HepG2 (cell line): ENCODE measurements around the gene RAB39B. TPM values are rescaled to one million over a fixed set of nuclear protein-coding genes. Genes with fewer than 3 reads are reported as not detected.

Experiments
- ATAC-seq: fragments of 200-7000 bp; cut with Tn5 transposase; 3 replicates; pipeline ENCODE4 v1.9.1; 2020; ENCODE audit warnings: mild to moderate bottlenecking, moderate library complexity
- BruUV-seq: library from RNA; stranded (reverse); fragments of 400-500 nt; replicated peaks from 2 replicates; lab custom pipeline; 2021; lab: Mats Ljungman, UMichigan
- CTCF ChIA-PET: fragments of 300-600 bp; formaldehyde crosslinking; extraction: SDS; loops from one replicate; lab custom pipeline; 2021; ENCODE audit warnings: low total read pairs, inconsistent platforms, low intra/inter-chr PET ratio; lab: Yijun Ruan, JAX
- POLR2A ChIA-PET: fragments of 350-600 bp; sonication (Branson Sonifier 250); formaldehyde crosslinking; loops from one replicate; lab custom pipeline; 2020; ENCODE audit warnings: antibody characterized with exemption, inconsistent platforms; lab: Yijun Ruan, JAX
- DNase-seq: peaks from one replicate; pipeline ENCODE4 v3.0.0-alpha.2; 2015; ENCODE audit warnings: low spot score
- FAIRE-seq: peaks from 3 replicates; lab custom pipeline; 2011; peaks lifted over from hg19 to GRCh38; lab: Jason Lieb, UNC
- H2AFZ ChIP-seq: one replicate; pipeline ENCODE4 v1.6.1; 2011; ENCODE audit warnings: low read length, inconsistent platforms
- H3K27ac ChIP-seq: fragments of 300-600 bp; 3 replicates; pipeline ENCODE4 v1.8.0; 2011; ENCODE audit warnings: mixed run types, mild to moderate bottlenecking, mixed read lengths, low read length, inconsistent platforms; ENCODE audit not compliant: insufficient read depth; ENCODE audit errors: extremely low read length
- H3K27me3 ChIP-seq, 2 experiments: fragments of 200-600 bp in 1 of 2; 2 replicates in 1 of 2; 3 replicates in 1 of 2; pipeline versions ENCODE4 v1.6.0 to v1.8.0; 2011; ENCODE audit warnings: low read length in 2 of 2, mild to moderate bottlenecking in 2 of 2, moderate library complexity in 2 of 2, inconsistent platforms in 1 of 2; ENCODE audit not compliant: insufficient read depth in 2 of 2, control insufficient read depth in 1 of 2
- H3K36me3 ChIP-seq, 2 experiments: fragments of 200-600 bp in 1 of 2; replicated peaks in 1 of 2; 2 replicates in 1 of 2; 3 replicates in 1 of 2; pipeline versions ENCODE4 v1.5.1 to v1.8.0; 2011; ENCODE audit warnings: low read length in 2 of 2, inconsistent platforms in 1 of 2; ENCODE audit not compliant: insufficient read depth in 2 of 2, control insufficient read depth in 1 of 2
- H3K4me1 ChIP-seq: 2 replicates; pipeline ENCODE4 v1.5.1; 2012; ENCODE audit warnings: low read length, inconsistent platforms; ENCODE audit not compliant: insufficient read depth
- H3K4me2 ChIP-seq: 2 replicates; pipeline ENCODE4 v1.6.0; 2011; ENCODE audit warnings: low read depth, low read length, inconsistent platforms
- H3K4me3 ChIP-seq, 3 experiments: fragments of 200-600 bp in 1 of 3; sonication (generic), shearing (Covaris generic) in 1 of 3; replicated peaks in 1 of 3; 2 replicates each; pipeline ENCODE4 v1.5.1; 2011 to 2016; ENCODE audit warnings: low read length in 3 of 3, inconsistent platforms in 2 of 3, low read depth in 2 of 3, mild to moderate bottlenecking in 2 of 3, control low read depth in 1 of 3, mixed read lengths in 1 of 3; ENCODE audit not compliant: insufficient read depth in 1 of 3
- H3K79me2 ChIP-seq: one replicate; pipeline ENCODE4 v1.6.1; 2011; ENCODE audit warnings: low read length, inconsistent platforms; ENCODE audit not compliant: insufficient read depth
- H3K9ac ChIP-seq: 2 replicates; pipeline ENCODE4 v1.6.0; 2011; ENCODE audit warnings: mild to moderate bottlenecking, low read depth, low read length, inconsistent platforms; ENCODE audit not compliant: insufficient read depth
- H3K9me3 ChIP-seq: 2 replicates; pipeline ENCODE4 v1.5.1; 2012; ENCODE audit warnings: mild to moderate bottlenecking, low read length
- H4K20me1 ChIP-seq: 2 replicates; pipeline ENCODE4 v1.6.0; 2011; ENCODE audit warnings: inconsistent platforms, mild to moderate bottlenecking, low read length, moderate library complexity; ENCODE audit not compliant: insufficient read depth
- ERF ChIP-seq: IDR thresholded peaks from 2 replicates; pipeline ENCODE4 v1.6.1; 2018; ENCODE audit warnings: missing biosample characterization, missing genetic modification reagents
- HNRNPLL ChIP-seq: fragments of 200-400 bp; formaldehyde crosslinking; IDR thresholded peaks from 2 replicates; pipeline ENCODE4 v1.6.1; 2017; ENCODE audit warnings: mild to moderate bottlenecking, low read depth, low read length; ENCODE audit not compliant: poor library complexity, severe bottlenecking
- IRF9 ChIP-seq: sonication (generic); formaldehyde crosslinking; IDR thresholded peaks from 2 replicates; pipeline ENCODE4 v1.8.0; 2022; ENCODE audit warnings: missing genetic modification reagents, mild to moderate bottlenecking, borderline replicate concordance
- MNT ChIP-seq: fragments of 450-650 bp; IDR thresholded peaks from 2 replicates; pipeline ENCODE4 v1.6.1; 2016
- PRDM4 ChIP-seq: sonication (generic); formaldehyde crosslinking; IDR thresholded peaks from 2 replicates; pipeline ENCODE4 v1.9.0; 2021; ENCODE audit warnings: missing genetic modification reagents, borderline replicate concordance
- SATB2 ChIP-seq: sonication (generic); formaldehyde crosslinking; IDR thresholded peaks from 2 replicates; pipeline ENCODE4 v1.5.0; 2020; ENCODE audit warnings: missing genetic modification reagents
- ZBTB42 ChIP-seq: sonication (generic); formaldehyde crosslinking; IDR thresholded peaks from 2 replicates; pipeline ENCODE4 v1.5.0; 2020; ENCODE audit warnings: mild to moderate bottlenecking, missing genetic modification reagents
- ZNF570 ChIP-seq: sonication (generic); formaldehyde crosslinking; IDR thresholded peaks from 2 replicates; pipeline ENCODE4 v1.4.0; 2020; ENCODE audit warnings: mild to moderate bottlenecking, missing genetic modification reagents, borderline replicate concordance
- ZNF576 ChIP-seq: sonication (generic); formaldehyde crosslinking; IDR thresholded peaks from 2 replicates; pipeline ENCODE4 v1.4.0; 2020; ENCODE audit warnings: mild to moderate bottlenecking, missing genetic modification reagents
- WGBS: methylation state at CpG from one replicate; pipeline ENCODE4 v1.1.6; 2017; ENCODE audit warnings: low lambda C conversion rate; 5-methylcytosine and 5-hydroxymethylcytosine counted together
- in situ Hi-C: cut with HindIII; loops from 2 replicates; pipeline ENCODE4 v1.10.0; 2017; ENCODE audit warnings: low pct_unique_long_range_greater_than_20kb; ENCODE audit not compliant: extremely low pct_ligation_motif_present
- intact Hi-C: fragments of 100-400 bp; cut with micrococcal nuclease; formaldehyde crosslinking; loops from one replicate; pipeline ENCODE4 v1.10.0; 2022; ENCODE audit not compliant: unreplicated experiment
- polyA plus RNA-seq, 8 experiments: library from polyadenylated mRNA; depleted of rRNA in 3 of 8; stranded (reverse) in 7 of 8; unstranded in 1 of 8; fragments of >200 nt; fragmentation: Illumina TruSeq in 4 of 8; extraction: Trizol in 4 of 8; gene quantifications; 2 replicates each; pipeline versions ENCODE4 v1.2.1 to v1.2.3, GENCODE V29; 2011 to 2016; ENCODE audit warnings: low read depth in 4 of 8, missing spikeins in 1 of 8, mixed read lengths in 1 of 8; ENCODE audit not compliant: insufficient read depth in 1 of 8
- total RNA-seq, 5 experiments: library from RNA; depleted of rRNA; stranded (reverse); fragments of >200 nt; fragmentation: Illumina TruSeq; extraction: Trizol; gene quantifications; 2 replicates each; pipeline ENCODE4 v1.2.3, GENCODE V29; 2016; ENCODE audit warnings: low read depth in 1 of 5

The RAB39B gene
- total and polyA plus RNA-seq, 2 of the 13 experiments (the other 11 are each of a cell fraction or from before 2014, with no cell fraction given): 0.05 to 0.07 TPM

- H3K4me2 ChIP-seq: no peak overlapping the region
- in situ Hi-C loops: no loop called here
- no peaks in the 10 kb centered on the region for H3K9me3 ChIP-seq
- no peak overlapping the region for H2AFZ ChIP-seq
- H3K9ac ChIP-seq: no peak overlapping the region
- no peak for TF ChIP-seq ZBTB42 (CRISPR knock-in tag)
- TF ChIP-seq, all 625 proteins: peak for 0
- 13% methylated on average over 1 of the region's 1 CpG for WGBS
- BruUV-seq: no TSS peak
- intact Hi-C loops: no loop called here
- H4K20me1 ChIP-seq: no peaks in the 10 kb centered on the region
- ATAC-seq (no peak), FAIRE-seq (no peak), DNase-seq (no peak)
- H3K4me3 ChIP-seq: no peak overlapping the region
- CTCF ChIA-PET: no interaction called here
- H3K4me1 ChIP-seq: no peaks in the 10 kb centered on the region
- POLR2A ChIA-PET: no interaction called here
- no peaks in the 10 kb centered on the region for H3K27me3 ChIP-seq
- no peaks in the 10 kb centered on the region for H3K79me2 ChIP-seq
- no peaks in the 10 kb centered on the region for H3K36me3 ChIP-seq
- no peak overlapping the region for H3K27ac ChIP-seq
Measured at GRCh38 chrX:155251391-155251790, 12.9 kb downstream of the RAB39B start.

- POLR2A ChIA-PET: no interaction called here
- Histone ChIP-seq H3K36me3 (no peaks in the 10 kb centered on the region), H4K20me1 (no peaks in the 10 kb centered on the region), H3K4me2 (no peak overlapping the region), H3K27me3 (no peaks in the 10 kb centered on the region), H3K9ac (no peak overlapping the region), H3K9me3 (no peaks in the 10 kb centered on the region), H3K4me1 (no peaks in the 10 kb centered on the region), H3K79me2 (no peaks in the 10 kb centered on the region), H3K4me3 (no peak overlapping the region), H2AFZ (no peak overlapping the region), H3K27ac (no peak overlapping the region)
- CTCF ChIA-PET: no interaction called here
- FAIRE-seq (no peak), ATAC-seq (no peak), DNase-seq (no peak)
- no TSS peak for BruUV-seq
- intact Hi-C loops: no loop called here
- in situ Hi-C loops: no loop called here
- WGBS: 73% methylated on average over 4 of the region's 4 CpGs
- TF ChIP-seq ZNF576: no peak
- no peak for TF ChIP-seq ZNF570
- TF ChIP-seq MNT: no peak
- no peak for TF ChIP-seq IRF9 (CRISPR knock-in tag)
- no peak for TF ChIP-seq ERF (CRISPR knock-in tag)
- no peak for TF ChIP-seq SATB2 (CRISPR knock-in tag)
- TF ChIP-seq PRDM4: no peak
- TF ChIP-seq HNRNPLL: no peak
Measured at GRCh38 chrX:155247497-155247896, 16.8 kb downstream of the RAB39B start.
